ENCODE data around the gene IL13RA1.

The IL13RA1 gene

GRCh38 chrX:118823263-118824172, 96.1 kb downstream of the IL13RA1 start, which contains the start of gene ZCCHC12 (continued):
- TF ChIP-seq ZNF692 (tag by site-specific recombination; IDR thresholded peaks at IDR 0.05) (0 out of 2 replicates have a peak, but pooled peaks have one; percentile 17), ZNF510 (tag by site-specific recombination; IDR thresholded peaks at IDR 0.05; ENCODE audit: insufficient replicate concordance) (no peak), TRIM28 (IDR thresholded peaks at IDR 0.05; ENCODE audit: borderline replicate concordance, low read length) (no peak), MYNN (tag by site-specific recombination; IDR thresholded peaks at IDR 0.05; ENCODE audit: borderline replicate concordance) (peak; percentile 62; the same call in 1 of the 2 replicates)
- TF ChIP-seq, protein P1, sequence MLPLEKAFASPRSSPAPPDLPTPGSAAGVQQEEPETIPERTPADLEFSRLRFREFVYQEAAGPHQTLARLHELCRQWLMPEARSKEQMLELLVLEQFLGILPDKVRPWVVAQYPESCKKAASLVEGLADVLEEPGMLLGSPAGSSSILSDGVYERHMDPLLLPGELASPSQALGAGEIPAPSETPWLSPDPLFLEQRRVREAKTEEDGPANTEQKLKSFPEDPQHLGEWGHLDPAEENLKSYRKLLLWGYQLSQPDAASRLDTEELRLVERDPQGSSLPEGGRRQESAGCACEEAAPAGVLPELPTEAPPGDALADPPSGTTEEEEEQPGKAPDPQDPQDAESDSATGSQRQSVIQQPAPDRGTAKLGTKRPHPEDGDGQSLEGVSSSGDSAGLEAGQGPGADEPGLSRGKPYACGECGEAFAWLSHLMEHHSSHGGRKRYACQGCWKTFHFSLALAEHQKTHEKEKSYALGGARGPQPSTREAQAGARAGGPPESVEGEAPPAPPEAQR (tag by site-specific recombination; IDR thresholded peaks at IDR 0.05) = no peak

DNA sequence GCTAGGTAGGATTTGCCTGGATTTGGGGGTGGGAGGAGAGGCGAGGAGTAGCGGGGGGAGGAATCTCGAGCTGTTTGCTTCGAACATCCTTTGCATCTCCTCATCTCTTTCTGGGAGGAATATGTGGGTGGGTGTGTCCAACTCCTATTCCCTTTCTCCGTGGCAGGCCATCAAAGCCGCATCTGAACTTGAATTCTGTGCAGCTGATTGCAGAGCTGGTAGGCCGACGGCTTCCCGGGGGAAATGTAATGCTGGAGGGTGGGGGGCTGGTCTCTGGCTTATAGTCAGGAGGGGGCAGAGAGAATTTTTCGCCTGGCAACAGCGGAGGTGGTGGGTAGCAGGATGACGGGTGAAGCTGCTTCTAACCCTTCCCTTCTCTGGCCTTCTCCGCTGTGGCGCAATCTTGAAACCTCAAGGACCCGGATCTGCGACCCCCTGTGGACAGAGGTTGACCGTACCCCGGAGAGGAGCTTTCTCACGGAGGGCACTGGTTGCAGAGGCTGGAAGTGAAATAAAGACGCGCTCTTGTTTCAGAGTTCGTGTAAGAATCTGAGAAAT, 96.8 kb downstream of the IL13RA1 start:
- Histone ChIP-seq H3K4me3 (ENCODE audit: low read depth, low read length) (peak overlapping the region; percentile 39), H3K4me1 (ENCODE audit: control insufficient read depth, insufficient read depth, low read length) (no peaks in the 10 kb centered on the region), H3K36me3 (ENCODE audit: control insufficient read depth in 2 of 2, insufficient read depth in 1 of 2, low read length in 2 of 2) (no peaks in the 10 kb centered on the region), H3K9me3 (ENCODE audit: control insufficient read depth, insufficient read depth, low read depth, low read length) (no peaks in the 10 kb centered on the region), H3K27ac (ENCODE audit: extremely low read depth, low read depth, low read length) (no peak overlapping the region)
- CTCF ChIA-PET = interaction anchor here (0.5 to 5.0 kb wide), 7 partner anchors 9 to 1546 kb away, joined by 3 to 27 read pairs (median 4); no protein-coding TSS in a partner anchor
- POLR2A ChIA-PET = interaction anchor here (0.8 to 1.3 kb wide), 3 partner anchors 15 to 329 kb away, joined by 4 read pairs; partner anchors contain the start of gene DOCK11
- TF ChIP-seq ZNF341 (tag by site-specific recombination; IDR thresholded peaks at IDR 0.05; ENCODE audit: low read depth) (peak; percentile 25; the same call in 1 of the 2 replicates), ZNF426 (tag by site-specific recombination; IDR thresholded peaks at IDR 0.05) (no peak), KLF16 (tag by site-specific recombination; IDR thresholded peaks at IDR 0.05) (peak; percentile 39; the same call in 1 of the 2 replicates), ZBTB11 (tag by site-specific recombination; conservative IDR thresholded peaks at IDR 0.05; ENCODE audit: low read depth) (no peak), ZNF777 (tag by site-specific recombination; IDR thresholded peaks at IDR 0.05; ENCODE audit: borderline replicate concordance) (0 out of 2 replicates have a peak, but pooled peaks have one; percentile 34), ZBTB17 (tag by site-specific recombination; IDR thresholded peaks at IDR 0.05) (peak; percentile 7; the same call in 1 of the 2 replicates), ZNF670 (tag by site-specific recombination; IDR thresholded peaks at IDR 0.05; ENCODE audit: low read depth) (no peak), ZNF292 (tag by site-specific recombination; IDR thresholded peaks at IDR 0.05; ENCODE audit: borderline replicate concordance, low read depth) (no peak), ZNF133 (tag by site-specific recombination; IDR thresholded peaks at IDR 0.05) (no peak), KLF9 (tag by site-specific recombination; IDR thresholded peaks at IDR 0.05; ENCODE audit: low read depth) (peak; percentile 74), ZNF18 (tag by site-specific recombination; IDR thresholded peaks at IDR 0.05) (no peak), ZNF571 (tag by site-specific recombination; IDR thresholded peaks at IDR 0.05) (no peak), ZBTB1 (tag by site-specific recombination; IDR thresholded peaks at IDR 0.05) (no peak), ZNF580 (tag by site-specific recombination; IDR thresholded peaks at IDR 0.05) (no peak), KLF7 (tag by site-specific recombination; IDR thresholded peaks at IDR 0.05; ENCODE audit: borderline replicate concordance) (no peak), HOXC10 (CRISPR knock-in tag; IDR thresholded peaks at IDR 0.05) (no peak), GFI1B (tag by site-specific recombination; IDR thresholded peaks at IDR 0.05) (no peak), YY2 (tag by site-specific recombination; IDR thresholded peaks at IDR 0.05) (no peak), BCL6B (tag by site-specific recombination; IDR thresholded peaks at IDR 0.05) (no peak)

Data from HEK293 (cell line).